B cell (primary cell): ENCODE data around the gene SLU7. TPM values are rescaled to one million over a fixed set of nuclear protein-coding genes. Genes with fewer than 3 reads are reported as not detected.
A peak's percentile ranks its signal among the peaks of the same experiment; 100 is the strongest.

Source experiments
- ATAC-seq: fragments of 200-7000 bp; cut with Tn5 transposase; one replicate; pipeline ENCODE4 v1.10.0; 2021; ENCODE audit warnings: low read depth, mild to moderate bottlenecking, moderate number of reproducible peaks, moderate library complexity
- CTCF ChIA-PET: fragments of 350-600 bp; sonication (Branson Sonifier 250); formaldehyde crosslinking; loops from one replicate; lab custom pipeline; 2021; ENCODE audit warnings: antibody characterized with exemption, inconsistent platforms; lab: Charles Lee
- POLR2A ChIA-PET: fragments of 350-600 bp; sonication (Branson Sonifier 250); formaldehyde crosslinking; loops from one replicate; lab custom pipeline; 2021; ENCODE audit warnings: antibody characterized with exemption; lab: Charles Lee
- DNase-seq: peaks from one replicate; pipeline ENCODE4 v3.0.0; 2013
- H2AFZ ChIP-seq: 2 replicates; pipeline ENCODE4 v1.6.1; 2012; ENCODE audit warnings: mild to moderate bottlenecking, low read depth, low read length; ENCODE audit not compliant: insufficient read depth, poor library complexity, severe bottlenecking
- H3K27ac ChIP-seq, 2 donors: 1 replicate in 1 of 2; 2 replicates in 1 of 2; pipeline ENCODE4 v1.5.1; 2012 to 2013; ENCODE audit warnings: low read length in 2 of 2, mild to moderate bottlenecking in 2 of 2, moderate library complexity in 1 of 2
- H3K27me3 ChIP-seq, 4 experiments: fragments of 200-600 bp in 1 of 4; sonication (generic) in 1 of 4; replicated peaks in 1 of 4; 1 replicate in 2 of 4; 2 replicates in 2 of 4; pipeline versions ENCODE4 v1.6.1 to v1.7.0; 2013 to 2016; ENCODE audit warnings: low read length in 3 of 4, mild to moderate bottlenecking in 2 of 4, mixed read lengths in 1 of 4, moderate library complexity in 1 of 4; ENCODE audit not compliant: insufficient read depth in 4 of 4, control insufficient read depth in 3 of 4; ENCODE audit errors: control extremely low read depth in 1 of 4
- H3K36me3 ChIP-seq, 2 experiments: replicated peaks in 1 of 2; 1 replicate in 1 of 2; 2 replicates in 1 of 2; pipeline versions ENCODE4 v1.6.1 to v1.7.1; 2013; ENCODE audit warnings: low read length in 1 of 2; ENCODE audit not compliant: insufficient read depth in 2 of 2, control insufficient read depth in 1 of 2; ENCODE audit errors: control extremely low read depth in 1 of 2, extremely low read depth in 1 of 2
- H3K4me1 ChIP-seq, 2 donors: fragments of 200-600 bp in 1 of 2; sonication (generic) in 1 of 2; 1 replicate in 1 of 2; 2 replicates in 1 of 2; pipeline versions ENCODE4 v1.5.1 to v1.6.1; 2013 to 2017; ENCODE audit warnings: low read length in 2 of 2; ENCODE audit not compliant: control insufficient read depth in 2 of 2, insufficient read depth in 2 of 2
- H3K4me2 ChIP-seq: replicated peaks from 2 replicates; pipeline ENCODE3; 2012; ENCODE audit warnings: mild to moderate bottlenecking, low read depth, low read length; ENCODE audit not compliant: poor library complexity, severe bottlenecking
- H3K4me3 ChIP-seq, 5 experiments: fragments of 200-600 bp in 1 of 5; sonication (generic) in 1 of 5; 1 replicate in 3 of 5; 2 replicates in 2 of 5; pipeline versions ENCODE4 v1.5.1 to v1.7.0; 2011 to 2016; ENCODE audit warnings: low read length in 4 of 5, mild to moderate bottlenecking in 4 of 5, low read depth in 2 of 5, control low read depth in 1 of 5, moderate library complexity in 1 of 5; ENCODE audit not compliant: insufficient read depth in 1 of 5; ENCODE audit errors: control extremely low read depth in 1 of 5, extremely low read depth in 1 of 5
- H3K79me2 ChIP-seq: fragments of 200-600 bp; sonication (generic); one replicate; pipeline ENCODE4 v1.6.0; 2016; ENCODE audit warnings: low read length; ENCODE audit not compliant: control insufficient read depth, insufficient read depth
- H3K9ac ChIP-seq: fragments of 200-600 bp; sonication (generic); 2 replicates; pipeline ENCODE4 v1.6.1; 2017; ENCODE audit warnings: mild to moderate bottlenecking, low read length, moderate library complexity
- H3K9me3 ChIP-seq, 3 donors: one replicate each; pipeline versions ENCODE4 v1.6.1 to v1.7.1; 2013; ENCODE audit warnings: low read length in 2 of 3; ENCODE audit not compliant: control insufficient read depth in 2 of 3, insufficient read depth in 1 of 3; ENCODE audit errors: control extremely low read depth in 1 of 3
- H4K20me1 ChIP-seq: 2 replicates; pipeline ENCODE4 v1.6.0; 2012; ENCODE audit warnings: mild to moderate bottlenecking, low read length; ENCODE audit not compliant: insufficient read depth, control insufficient read depth, poor library complexity, severe bottlenecking
- H3K27ac Mint-ChIP-seq: one replicate; pipeline ENCODE4 v1.8.0; 2021; ENCODE audit warnings: mixed read lengths
- H3K27me3 Mint-ChIP-seq: one replicate; pipeline ENCODE4 v1.8.0; 2021; ENCODE audit warnings: mixed read lengths
- H3K4me1 Mint-ChIP-seq: one replicate; pipeline ENCODE4 v1.8.0; 2021; ENCODE audit warnings: mixed read lengths
- H3K4me3 Mint-ChIP-seq: one replicate; pipeline ENCODE4 v1.8.0; 2021; ENCODE audit warnings: mixed read lengths
- H3K9me3 Mint-ChIP-seq: one replicate; pipeline ENCODE4 v1.8.0; 2022; ENCODE audit warnings: mixed read lengths; ENCODE audit not compliant: insufficient read depth
- CTCF ChIP-seq: fragments of 200-600 bp; IDR thresholded peaks from one replicate; pipeline ENCODE4 v1.8.0; 2022; ENCODE audit warnings: antibody characterized with exemption, mild to moderate bottlenecking
- EZH2 ChIP-seq: IDR thresholded peaks from 2 replicates; pipeline ENCODE4 v1.6.1; 2012; ENCODE audit warnings: borderline replicate concordance, low read depth, mild to moderate bottlenecking, moderate library complexity, low read length; ENCODE audit not compliant: insufficient read depth, poor library complexity, severe bottlenecking
- WGBS: methylation state at CpG from one replicate; pipeline ENCODE4 v1.1.5; 2013; ENCODE audit warnings: missing lambda C conversion rate; ENCODE audit not compliant: insufficient coverage; 5-methylcytosine and 5-hydroxymethylcytosine counted together
- intact Hi-C: fragments of 100-400 bp; cut with micrococcal nuclease; formaldehyde crosslinking; loops from one replicate; pipeline ENCODE4 v1.10.0; 2022
- polyA plus RNA-seq: library from polyadenylated mRNA; depleted of rRNA; stranded (reverse); fragments of >200 nt; gene quantifications from 2 replicates; pipeline ENCODE4 v1.2.3, GENCODE V29; 2012
- total RNA-seq, 2 donors: library from RNA; stranded (reverse); fragments of 120-200 nt in 1 of 2; gene quantifications; 1 replicate in 1 of 2; 2 replicates in 1 of 2; pipeline versions ENCODE4 v1.2.3 to v1.2.4, GENCODE V29; 2013 to 2022

The SLU7 gene
- total and polyA plus RNA-seq, 2 donors (not counting 1 experiment from before 2014, with no cell fraction given) = 30.8 to 68.3 TPM

GRCh38 chr5:160395111-160395510, 23.8 kb downstream of the SLU7 start:
- no peak for ATAC-seq
- H4K20me1 ChIP-seq = no peaks in the 10 kb centered on the region
- Mint-ChIP-seq H3K9me3 (no peaks in the 10 kb centered on the region), H3K27ac (no peak overlapping the region), H3K4me3 (no peak overlapping the region), H3K4me1 (peaks cover 13% of the 10 kb centered on the region), H3K27me3 (no peaks in the 10 kb centered on the region)
- H3K9ac ChIP-seq = no peak overlapping the region
- no peaks in the 10 kb centered on the region for H3K36me3 ChIP-seq
- no peak overlapping the region for H3K27ac ChIP-seq
- ChIA-PET POLR2A (no interaction called here), CTCF (interaction anchor here (1.5 kb wide), 1 partner anchor 15 kb away, joined by 3 read pairs; no protein-coding TSS in a partner anchor)
- no peaks in the 10 kb centered on the region for H3K9me3 ChIP-seq
- peaks cover 4 to 7% of the 10 kb centered on the region in 2 donors for H3K4me1 ChIP-seq
- H3K79me2 ChIP-seq = no peaks in the 10 kb centered on the region
- H2AFZ ChIP-seq = no peak overlapping the region
- DNase-seq = no peak
- intact Hi-C loops = no loop called here
- no peak overlapping the region for H3K4me3 ChIP-seq
- H3K4me2 ChIP-seq = no peak overlapping the region
- H3K27me3 ChIP-seq = no peaks in the 10 kb centered on the region
- TF ChIP-seq EZH2 = no peak
- TF ChIP-seq CTCF = no peak
- WGBS = 93% methylated on average over 3 of the region's 7 CpGs

- intact Hi-C loops = loop anchor here (1.0 kb wide), 2 partner anchors 311 to 369 kb away; no protein-coding TSS in a partner anchor
- Histone ChIP-seq H2AFZ (no peak overlapping the region), H3K4me3 (no peak overlapping the region), H3K4me2 (no peak overlapping the region), H3K36me3 (no peaks in the 10 kb centered on the region), H3K27me3 (no peaks in the 10 kb centered on the region), H3K27ac (no peak overlapping the region), H3K9ac (no peak overlapping the region), H4K20me1 (no peaks in the 10 kb centered on the region), H3K9me3 (peaks cover 0 to 5% (median 4%) of the 10 kb centered on the region in 3 donors), H3K79me2 (no peaks in the 10 kb centered on the region), H3K4me1 (no peaks in the 10 kb centered on the region)
- WGBS = no CpG with 5 or more reads among the region's 8 CpGs
- ChIA-PET CTCF (interaction anchor here (0.6 to 3.7 kb wide), 17 partner anchors 12 to 1129 kb away, joined by 3 to 21 read pairs (median 4); partner anchors contain the start of gene SLU7), POLR2A (no interaction called here)
- Mint-ChIP-seq H3K27ac (no peak overlapping the region), H3K27me3 (no peaks in the 10 kb centered on the region), H3K4me1 (no peaks in the 10 kb centered on the region), H3K9me3 (peaks cover 11% of the 10 kb centered on the region), H3K4me3 (no peak overlapping the region)
- no peak for TF ChIP-seq EZH2
- peak; percentile 58 for TF ChIP-seq CTCF
- DNase-seq (peak; percentile 27), ATAC-seq (no peak)
Observed at GRCh38 chr5:160390787-160391696, 27.8 kb downstream of the SLU7 start.
